Transverse colon (tissue), 4 donors: ENCODE measurements around the gene TCF25.

Experiments used
- CTCF ChIP-seq, 5 experiments: fragments of 200-600 bp in 3 of 5; fragments of 450-650 bp in 2 of 5; sonication (generic) in 3 of 5; IDR thresholded peaks; 1 replicate in 2 of 5; 2 replicates in 3 of 5; pipeline ENCODE4 v1.5.1; 2016 to 2017; ENCODE audit warnings: antibody characterized with exemption in 5 of 5, inconsistent platforms in 3 of 5, mild to moderate bottlenecking in 2 of 5, moderate library complexity in 1 of 5
- POLR2A ChIP-seq: fragments of 450-650 bp; IDR thresholded peaks from one replicate; pipeline ENCODE4 v1.6.1; 2016; ENCODE audit warnings: antibody characterized with exemption, mild to moderate bottlenecking, moderate library complexity
- POLR2AphosphoS5 ChIP-seq, 3 donors: sonication (generic); formaldehyde crosslinking; IDR thresholded peaks; one replicate each; pipeline ENCODE4 v1.6.1; 2016; ENCODE audit warnings: antibody characterized with exemption in 3 of 3

DNA sequence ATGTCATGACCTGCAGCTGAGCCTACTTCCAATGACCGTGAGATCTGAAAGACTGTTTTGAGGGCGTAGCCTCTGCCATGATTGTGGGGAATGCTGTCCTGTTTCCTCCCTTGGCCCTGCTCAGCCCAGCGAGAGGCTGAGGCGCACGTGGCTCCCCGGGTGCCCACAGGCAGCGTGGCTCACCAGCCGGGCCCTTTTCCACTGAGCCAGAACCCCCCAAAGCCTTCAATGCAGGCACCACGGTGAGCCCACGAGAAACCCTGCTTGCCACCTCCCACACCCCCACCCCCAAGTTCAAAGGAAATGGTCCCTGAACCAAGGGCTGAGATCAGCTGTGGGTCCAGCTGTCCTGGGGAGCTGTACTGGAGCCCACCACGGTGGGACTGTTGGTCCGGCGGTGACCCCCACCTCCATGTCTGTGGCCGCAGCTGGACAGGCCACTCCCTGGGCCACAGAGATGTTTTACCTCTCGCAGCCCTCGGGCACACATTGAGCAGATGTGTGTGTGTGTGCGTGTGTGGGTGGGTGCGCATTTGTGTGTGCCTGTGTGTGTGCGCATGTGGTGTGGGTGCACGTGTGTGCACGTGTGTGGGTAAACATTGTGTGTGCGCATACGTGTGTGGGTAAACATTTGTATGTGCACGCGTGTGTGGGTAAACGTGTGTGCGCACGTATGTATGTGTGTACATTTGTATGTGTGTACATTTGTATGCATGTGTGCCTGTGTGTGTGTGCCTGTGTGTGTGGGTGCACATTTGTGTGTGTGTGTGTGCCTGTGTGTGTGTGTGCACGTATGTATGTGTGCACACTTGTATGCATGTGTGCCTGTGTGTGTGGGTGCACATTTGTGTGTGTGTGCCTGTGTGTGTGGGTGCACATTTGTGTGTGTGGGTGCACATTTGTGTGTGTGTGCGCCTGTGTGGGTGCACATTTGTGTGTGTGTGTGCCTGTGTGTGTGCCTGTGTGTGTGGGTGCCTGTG, 40.3 kb downstream of the TCF25 start:
- TF ChIP-seq CTCF (IDR thresholded peaks at IDR 0.05) (no peak), POLR2A (no peak), POLR2AphosphoS5 (IDR thresholded peaks at IDR 0.05) (peak in 1 of 3 donors; percentile 20)
